LNCAP (cell line): ENCODE data around the gene RPH3AL.

ENCODE experiments used
- TF ChIP-seq, protein P1 (sequence below): fragments of 450-650 bp; IDR thresholded peaks from 2 replicates; pipeline ENCODE4 v1.5.1; 2017; ENCODE audit warnings: mild to moderate bottlenecking

Gene RPH3AL

DNA sequence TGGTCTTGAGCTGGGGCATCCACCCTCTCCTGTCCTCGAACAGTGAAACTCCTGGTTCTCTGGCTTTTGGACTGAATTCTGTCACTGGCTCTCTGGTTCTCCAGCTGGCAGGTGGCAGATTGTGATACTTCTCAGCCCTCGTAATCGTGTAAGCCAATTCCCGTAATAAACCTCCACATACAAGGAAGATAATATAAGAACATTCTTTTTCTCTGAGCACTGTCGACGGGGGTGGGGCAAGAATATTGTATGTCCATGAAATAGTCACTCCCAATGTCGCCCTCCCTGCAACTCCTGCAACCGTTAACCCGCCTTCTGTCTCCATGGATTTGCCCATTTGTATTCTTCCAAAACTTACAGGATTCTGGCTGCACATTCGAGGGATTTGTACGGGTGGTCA, 39.2 kb upstream of the RPH3AL start:
- TF ChIP-seq, protein P1, sequence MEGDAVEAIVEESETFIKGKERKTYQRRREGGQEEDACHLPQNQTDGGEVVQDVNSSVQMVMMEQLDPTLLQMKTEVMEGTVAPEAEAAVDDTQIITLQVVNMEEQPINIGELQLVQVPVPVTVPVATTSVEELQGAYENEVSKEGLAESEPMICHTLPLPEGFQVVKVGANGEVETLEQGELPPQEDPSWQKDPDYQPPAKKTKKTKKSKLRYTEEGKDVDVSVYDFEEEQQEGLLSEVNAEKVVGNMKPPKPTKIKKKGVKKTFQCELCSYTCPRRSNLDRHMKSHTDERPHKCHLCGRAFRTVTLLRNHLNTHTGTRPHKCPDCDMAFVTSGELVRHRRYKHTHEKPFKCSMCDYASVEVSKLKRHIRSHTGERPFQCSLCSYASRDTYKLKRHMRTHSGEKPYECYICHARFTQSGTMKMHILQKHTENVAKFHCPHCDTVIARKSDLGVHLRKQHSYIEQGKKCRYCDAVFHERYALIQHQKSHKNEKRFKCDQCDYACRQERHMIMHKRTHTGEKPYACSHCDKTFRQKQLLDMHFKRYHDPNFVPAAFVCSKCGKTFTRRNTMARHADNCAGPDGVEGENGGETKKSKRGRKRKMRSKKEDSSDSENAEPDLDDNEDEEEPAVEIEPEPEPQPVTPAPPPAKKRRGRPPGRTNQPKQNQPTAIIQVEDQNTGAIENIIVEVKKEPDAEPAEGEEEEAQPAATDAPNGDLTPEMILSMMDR: no peak

DNA sequence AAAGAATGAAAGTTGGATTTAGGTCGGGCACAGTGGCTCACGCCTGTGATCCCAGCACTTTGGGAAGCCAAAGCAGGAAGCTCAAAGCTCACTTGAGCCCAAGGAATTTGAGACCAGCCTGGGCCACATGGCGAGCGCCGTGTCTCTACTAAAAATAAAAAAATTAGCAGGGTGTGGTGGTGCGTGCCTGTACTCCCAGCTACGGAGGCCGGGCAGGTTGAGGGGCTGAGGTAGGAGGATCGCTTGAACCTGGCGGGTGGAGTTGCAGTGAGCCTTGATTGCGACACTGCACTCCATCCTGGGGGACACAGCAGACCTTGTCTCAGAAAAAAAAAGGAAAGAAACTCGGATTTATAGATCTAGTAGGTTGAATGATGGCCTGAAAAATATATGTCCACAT, 37.4 kb upstream of the RPH3AL start:
- TF ChIP-seq, protein P1: no peak

DNA sequence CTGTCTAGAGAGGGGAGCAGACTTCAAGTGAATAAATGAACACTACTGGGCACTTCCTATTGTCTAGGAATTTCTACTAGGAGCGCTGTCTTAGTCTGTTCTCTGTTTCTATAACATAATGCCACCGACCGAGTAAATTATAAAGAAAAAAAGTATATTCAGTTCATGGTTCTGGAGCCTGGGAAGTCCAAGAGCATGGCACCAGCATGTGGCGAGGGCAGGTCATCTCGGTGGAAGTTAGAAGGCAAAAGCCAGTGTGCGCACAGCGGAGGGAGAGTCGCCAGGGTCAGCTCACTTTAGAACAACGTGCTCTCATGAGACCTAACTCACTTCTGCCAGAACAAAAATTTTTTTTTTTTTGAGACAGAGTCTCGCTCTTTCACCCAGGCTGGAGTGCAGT, 35.5 kb upstream of the RPH3AL start:
- TF ChIP-seq, protein P1: no peak

DNA sequence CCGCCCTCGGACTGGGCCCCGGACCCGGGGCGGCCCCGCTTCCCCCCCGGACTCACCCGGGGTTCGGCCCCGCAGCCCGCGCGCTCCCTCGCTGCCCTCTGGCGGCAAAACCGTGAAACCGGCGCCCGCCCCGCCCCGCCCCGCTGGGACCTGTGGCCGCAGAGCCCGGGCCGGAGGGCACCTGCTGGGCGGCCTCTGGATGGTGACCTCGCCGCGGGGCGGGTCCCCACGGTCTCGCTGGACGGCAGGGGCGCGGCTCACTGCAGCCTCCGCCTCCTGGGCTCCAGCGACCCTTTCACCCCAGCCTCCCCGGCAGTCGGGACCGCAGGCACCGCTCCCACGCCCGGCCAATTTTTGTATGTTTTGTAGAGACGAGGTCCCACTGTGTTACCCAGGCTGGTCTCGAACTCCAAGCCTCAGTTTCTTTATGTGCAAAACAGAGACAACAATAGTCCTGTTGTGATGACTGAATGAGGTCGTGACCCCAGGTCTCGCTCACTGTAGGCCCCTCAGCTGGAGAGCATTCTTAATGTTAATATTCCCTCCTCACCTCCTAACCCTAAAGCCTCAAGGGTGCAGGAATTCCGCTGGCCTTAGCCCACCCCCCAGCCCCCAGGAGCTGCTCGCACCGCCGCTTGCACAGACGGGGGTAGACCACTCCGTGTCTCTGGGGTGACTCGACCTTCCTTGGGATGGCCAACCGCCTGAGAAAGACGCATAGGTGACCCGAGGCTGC, 33.7 kb upstream of the RPH3AL start:
- TF ChIP-seq, protein P1: peak; percentile 75

DNA sequence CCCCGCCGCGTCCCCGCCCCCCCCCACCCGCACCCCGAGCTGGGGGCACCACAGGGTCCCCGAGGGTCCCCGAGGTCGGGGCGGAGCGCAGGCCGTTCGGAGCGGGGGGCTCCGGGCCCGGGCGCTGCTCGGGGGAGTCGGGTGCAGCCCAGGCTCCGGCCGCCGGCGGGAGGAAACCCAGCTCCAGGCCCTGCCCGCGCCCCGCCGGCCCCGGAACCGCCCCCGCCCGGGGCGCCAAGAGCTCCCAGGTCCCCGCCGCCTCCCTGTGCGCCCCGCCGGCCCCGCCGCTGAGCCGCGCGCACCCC, 33.2 kb upstream of the RPH3AL start:
- TF ChIP-seq, protein P1: no peak

DNA sequence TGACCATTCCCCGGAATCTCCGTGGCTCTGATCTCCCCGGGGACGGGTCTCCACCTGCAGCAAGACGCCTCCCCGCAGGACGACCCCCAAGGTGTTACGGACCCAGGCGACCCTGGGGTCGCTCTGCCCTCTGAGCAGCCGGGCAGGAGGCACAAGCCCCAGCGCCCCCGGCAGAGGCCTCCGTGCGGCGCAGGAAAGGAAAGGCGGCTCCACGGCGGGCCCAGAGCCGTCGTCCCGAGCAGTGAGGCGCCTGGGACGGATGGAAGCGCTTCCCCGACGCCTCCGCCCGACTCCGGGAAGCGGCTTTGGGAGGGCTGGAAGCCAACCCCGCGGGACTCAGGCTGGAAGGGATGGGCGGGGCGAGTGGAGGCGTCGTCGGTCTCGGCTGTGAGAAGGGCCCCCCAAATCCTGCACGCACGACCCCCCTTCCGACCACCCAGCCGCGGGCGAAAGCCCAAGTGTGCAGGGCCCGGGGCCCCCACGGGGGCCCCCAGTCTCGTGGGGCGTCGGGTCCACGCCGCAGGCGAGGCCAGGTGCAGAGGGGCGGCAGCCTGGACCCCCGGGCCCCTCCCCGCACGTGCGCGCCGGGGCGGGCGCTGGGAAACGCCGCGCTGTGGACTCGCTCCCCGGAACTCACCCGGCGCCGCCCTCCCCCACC, 32.7 kb upstream of the RPH3AL start:
- TF ChIP-seq, protein P1: no peak

DNA sequence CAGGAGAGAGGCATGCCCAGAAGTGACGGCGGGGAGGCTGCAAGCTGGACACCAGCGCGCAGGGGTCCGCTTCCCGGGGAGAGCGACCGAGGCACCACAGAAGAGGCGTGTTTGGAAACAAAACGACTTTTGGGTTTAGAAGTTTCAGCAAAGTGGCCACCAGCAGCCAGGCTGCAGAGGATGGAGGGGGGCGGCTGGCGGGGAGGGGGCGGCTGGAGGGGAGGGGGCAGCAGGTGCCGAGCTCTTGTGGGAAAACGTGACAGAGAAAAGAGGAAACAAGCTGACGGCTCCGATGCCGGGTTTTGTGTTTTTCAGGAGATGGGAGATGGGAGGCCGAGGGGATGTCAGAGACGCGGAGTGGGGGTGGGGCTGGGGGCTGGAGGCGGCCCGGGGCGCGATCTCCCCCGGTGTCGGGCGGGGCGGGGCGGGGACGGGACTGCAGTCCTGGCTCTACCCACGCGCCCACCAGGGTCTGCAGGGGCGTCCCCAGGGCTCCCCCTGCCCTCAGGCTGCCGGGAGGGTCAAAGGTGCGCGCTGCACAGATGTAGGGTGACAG, 32.1 kb upstream of the RPH3AL start:
- TF ChIP-seq, protein P1: no peak
